NCI-H128 (cell line): ENCODE data around the gene OTX1.

Source experiments
- DNase-seq: peaks from one replicate; lab custom pipeline; 2025; ENCODE audit not compliant: unreplicated experiment; lab: John Stamatoyannopoulos, UW

OTX1 gene

DNA sequence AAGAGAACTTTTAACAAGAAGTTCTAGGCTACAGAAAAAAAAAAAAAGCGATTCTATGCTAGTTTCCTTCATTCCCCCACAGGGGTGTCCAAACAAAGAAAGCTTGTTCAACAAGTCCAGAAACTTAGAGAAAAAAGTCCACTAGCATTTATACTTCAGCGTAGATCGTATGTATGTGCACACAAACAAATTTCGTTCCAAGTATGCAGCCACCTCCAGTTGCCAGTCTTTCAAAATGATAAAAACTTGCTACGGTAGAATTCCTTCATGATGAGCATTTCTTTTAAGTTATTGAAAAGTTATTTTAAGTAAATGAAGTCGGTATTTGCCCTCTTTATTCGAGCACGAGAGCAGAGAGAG is 3.7 kb upstream of the OTX1 start:
- no peak for DNase-seq

DNA sequence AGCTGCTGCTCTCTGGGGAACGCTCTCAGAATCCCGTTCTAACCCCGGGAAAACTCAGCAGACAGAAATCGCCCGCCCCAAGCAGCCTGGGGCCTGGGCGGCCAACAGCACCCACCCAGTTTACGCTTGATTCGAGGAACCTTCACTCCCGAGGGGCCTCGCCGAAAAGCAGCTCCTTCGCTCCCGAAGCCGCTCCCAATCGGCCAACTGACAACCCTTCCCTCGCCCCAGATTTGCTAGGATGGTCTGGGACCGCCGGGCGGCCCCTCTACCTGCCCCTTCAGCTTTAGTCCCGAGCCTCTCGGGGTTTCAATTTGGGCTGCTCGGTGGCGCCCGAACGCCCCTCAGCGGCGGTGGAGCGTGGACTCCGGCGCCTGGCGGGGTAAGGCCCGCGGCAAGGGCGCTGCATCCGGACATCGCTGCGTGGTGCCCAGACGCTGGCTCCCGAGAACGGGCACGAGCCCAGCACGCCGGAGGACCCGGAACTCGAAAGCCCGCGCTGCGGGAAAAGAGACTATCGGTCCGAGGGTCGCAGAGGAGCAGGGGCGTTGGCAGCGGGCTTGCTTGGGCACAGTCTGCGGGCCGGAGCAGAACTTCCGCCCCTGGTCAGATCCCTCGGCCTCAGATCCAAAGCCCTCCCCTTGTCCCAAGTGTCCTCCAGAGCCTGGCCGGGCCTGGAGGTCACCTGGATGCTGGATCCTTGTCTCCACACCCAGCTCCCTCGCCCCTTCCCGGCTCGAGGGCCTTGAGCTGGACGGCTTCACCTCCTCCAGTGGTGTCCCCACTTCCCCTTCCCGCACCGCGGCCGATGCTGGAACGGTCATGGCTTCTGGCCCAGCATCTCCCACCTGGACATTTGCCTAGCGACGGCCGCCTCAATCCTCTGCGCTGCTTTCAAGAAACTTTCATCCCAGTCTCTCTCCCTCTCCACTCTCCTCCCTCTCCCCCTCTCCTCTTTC is 3.0 kb upstream of the OTX1 start:
- no peak for DNase-seq

DNA sequence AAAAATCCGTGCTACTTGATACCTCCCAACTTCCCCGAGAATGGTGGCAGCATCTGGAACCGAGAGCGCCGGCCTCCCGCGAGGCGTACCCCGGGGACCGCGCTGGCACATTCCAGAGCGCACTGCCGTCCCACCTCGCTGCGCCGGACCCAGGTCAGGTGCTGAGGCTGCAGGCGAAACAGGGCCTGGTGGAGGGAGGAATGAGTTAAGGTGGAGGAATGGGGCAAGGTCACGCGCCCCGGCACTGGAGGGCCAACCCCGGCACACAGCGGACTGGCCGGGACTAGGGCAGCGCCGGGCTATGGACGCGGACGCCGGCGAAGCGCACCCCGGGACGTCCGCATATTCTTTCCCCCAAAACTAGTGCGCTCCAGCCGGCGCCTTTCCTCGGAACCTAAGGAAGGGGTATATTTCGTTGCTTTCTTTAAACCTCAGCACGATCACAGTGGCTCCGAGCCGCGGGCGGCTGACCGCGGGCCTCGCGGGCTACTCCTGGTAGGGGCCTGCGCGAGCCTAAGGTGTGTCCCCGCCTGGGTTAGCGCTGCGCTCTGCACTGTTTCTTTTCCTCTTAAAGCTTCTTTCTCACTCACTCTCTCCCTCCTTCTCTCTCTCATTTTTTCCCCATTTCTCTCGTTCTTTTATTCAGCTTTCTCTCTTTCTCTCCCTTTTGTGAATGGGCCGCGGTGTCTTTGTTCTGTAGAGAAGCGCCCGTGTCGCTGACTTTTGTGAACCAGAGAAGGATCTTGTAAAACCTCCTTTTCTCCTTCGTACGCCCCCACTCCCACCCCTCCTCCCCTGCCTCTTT is 2.1 kb upstream of the OTX1 start:
- no peak for DNase-seq

DNA sequence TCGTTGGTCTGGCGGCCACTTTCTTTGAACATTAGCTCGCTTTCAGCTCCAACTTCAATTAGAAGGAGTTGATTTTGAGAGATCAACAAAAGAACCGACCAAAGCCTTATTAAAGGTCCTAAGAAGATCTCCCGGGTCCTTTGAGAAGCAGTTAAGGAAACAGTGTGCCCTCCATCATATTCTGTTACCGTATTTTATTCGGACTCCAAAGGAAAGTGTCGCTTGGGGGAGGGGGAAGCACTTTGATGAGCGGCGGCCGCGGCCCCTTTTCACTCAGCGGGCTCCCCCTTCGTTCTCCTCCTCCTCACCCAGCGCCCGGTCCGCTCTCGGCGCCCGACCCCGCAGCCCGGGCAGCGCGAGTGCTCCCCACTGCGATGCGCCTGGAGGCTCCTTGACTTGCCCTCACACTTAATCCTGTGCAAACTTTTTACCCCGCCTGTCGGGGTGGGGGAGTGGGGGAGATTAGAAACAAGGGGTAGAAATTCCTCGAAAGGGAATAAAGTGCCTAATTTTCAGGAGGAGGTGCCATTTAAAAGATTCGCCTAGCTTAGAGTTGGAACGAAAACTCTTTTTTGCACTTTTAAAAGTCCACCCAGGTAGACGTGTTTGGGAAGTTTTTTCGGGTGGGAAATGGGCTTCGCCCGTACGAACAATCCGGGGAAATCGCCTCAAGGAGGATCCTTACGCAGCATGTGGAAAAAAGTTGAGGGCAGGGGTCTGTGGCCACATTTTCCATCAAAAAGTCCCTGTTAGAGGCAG is 1.2 kb upstream of the OTX1 start:
- no peak for DNase-seq

DNA sequence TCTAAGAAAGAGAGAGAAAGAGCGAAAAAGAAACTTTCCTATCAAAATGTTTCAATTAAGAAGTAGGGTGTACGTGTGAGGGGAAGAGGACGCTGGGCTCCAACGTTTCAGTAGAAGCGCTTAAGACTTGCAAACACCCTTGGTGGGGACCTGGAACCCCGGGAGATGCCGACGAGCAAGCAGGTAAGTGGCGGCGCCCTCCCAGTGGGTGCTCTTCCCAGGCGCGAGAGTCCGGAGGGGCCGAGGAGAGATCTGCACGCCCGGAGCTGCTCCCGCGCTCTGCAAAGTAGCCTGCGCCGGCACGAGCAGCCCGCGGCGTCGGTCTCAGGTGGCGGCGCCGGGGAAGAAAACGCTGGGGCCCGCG is 678 bp upstream of the OTX1 start:
- DNase-seq: no peak

DNA sequence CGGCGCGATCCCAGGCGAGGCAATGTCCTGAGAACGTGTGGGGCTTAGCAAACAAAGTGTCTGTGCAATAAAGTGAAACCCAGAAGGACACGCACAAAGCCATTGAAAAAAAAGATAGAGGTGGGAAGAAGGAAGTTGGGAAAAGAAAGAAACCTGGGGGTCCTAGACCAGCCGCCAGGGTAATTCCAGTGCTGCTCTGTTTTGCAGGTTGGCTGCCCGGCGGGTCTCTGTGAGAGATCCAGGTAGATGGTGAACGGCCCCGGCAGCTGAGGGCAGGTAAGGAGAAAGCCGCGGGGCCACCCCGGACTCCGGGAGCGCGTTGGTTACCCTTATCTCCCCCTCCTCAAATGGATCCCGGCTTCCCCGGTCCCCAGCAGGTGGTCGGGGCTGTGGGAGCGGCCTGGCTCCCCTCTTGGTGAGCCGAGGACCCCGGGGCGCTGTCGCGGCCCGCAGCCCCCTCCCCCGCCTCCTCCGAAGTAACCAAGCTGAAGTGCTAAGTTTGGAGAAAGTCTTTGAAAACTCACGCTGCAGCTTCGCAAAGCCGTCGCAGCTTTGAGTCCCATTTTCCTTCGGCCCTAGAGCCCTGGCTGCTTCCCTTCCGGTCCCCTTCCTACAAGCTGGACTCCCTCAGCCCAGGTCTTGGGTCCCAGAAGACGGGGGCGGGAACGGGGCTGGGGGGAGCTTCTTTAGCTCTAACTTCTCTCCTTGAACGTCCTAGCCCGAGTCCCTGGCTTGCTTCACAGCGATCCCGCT is 588 bp downstream of the OTX1 start:
- DNase-seq: no peak

DNA sequence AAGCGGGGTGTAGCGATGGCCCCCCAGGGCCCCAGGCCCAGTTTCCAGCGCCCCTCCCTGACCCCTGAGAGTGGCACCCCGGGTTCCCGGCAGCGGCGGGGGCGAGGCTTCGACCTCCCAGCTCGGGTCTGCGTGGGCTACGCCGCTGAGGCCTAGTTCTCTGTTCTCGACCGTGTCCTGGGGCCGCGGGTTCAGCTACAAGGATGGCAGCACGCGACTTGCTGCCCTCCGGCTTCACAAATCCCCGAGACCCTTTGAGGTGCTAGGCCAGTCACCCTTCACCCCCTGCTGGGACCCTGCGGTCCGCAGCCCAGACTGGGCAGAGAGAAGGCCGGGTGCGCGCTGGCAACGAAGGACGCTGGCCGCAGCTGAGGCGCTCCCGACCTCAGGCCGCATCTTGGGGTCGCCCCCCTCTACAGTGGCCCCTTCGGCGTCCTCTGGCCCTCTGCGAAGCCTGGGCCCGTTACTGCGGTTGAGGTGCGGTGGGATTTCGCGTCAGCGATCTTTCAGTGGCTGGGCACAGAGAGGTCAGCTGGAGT is 1.2 kb downstream of the OTX1 start:
- no peak for DNase-seq

DNA sequence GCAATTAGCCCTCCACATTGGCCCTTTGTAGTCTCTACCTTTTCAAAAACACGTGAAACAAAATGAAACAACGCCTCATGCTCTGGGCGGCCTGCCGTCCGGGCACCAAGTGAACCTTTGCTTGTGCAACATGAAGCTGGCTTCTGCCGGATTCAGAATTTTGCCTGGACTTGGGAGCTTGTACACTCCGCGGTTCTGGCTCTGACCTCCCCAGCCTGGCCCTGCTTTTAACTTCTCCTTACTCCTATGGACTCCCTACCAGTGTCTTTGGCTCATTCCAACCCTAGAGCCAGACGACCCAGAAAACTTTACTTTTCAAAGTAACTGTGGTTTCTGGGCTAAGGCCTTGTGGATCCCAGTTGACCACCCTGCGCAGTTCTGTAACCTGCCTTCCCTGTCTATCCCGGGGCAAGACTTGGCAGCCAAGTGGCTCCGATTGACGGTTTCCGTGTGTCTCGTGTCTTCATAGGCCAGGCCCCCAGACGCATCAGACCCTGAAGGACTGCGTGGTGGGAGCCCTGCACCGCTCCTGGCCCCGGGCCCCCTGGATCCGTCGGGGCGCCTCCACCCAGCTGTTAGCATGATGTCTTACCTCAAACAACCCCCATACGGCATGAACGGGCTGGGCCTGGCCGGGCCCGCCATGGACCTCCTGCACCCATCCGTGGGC is 1.9 kb downstream of the OTX1 start:
- no peak for DNase-seq

DNA sequence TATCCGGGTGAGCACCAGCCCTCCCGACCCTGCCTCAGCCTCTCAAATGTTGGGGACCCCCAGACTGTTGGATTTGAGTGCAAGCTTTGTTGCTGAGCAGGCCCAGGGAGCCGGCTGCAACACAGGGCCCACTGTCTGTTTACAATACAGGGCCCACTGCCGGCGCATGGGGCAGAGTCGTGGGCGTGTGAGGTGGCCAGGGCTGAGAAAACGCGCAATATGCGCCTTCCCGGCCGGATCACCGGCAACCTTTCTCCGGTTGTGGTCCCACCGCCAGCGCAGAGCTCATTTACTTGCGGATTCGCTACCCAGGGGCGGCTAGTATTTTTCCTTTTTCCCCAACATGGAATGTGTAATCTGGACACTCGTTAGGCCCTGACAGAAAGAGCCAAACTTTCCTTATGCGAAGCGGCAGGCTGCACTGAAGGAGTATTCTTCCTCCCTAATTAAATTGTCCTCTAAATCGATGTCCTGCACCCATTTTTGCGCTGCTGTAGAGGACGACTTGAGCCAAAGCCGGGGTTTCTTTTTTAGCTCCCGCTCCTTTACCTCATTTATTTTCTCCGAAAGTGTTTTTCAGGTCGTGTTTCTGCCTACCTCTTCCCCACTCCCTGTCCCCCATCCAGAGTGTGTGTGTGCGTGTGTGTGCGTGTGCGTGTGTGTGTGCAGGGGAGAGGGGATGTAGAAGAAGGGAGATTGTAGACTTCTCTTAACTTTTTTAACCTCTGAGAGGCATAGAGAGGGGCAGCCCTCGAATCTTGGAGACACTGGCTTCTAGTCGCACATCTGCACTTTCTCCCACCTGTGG is 2.7 kb downstream of the OTX1 start:
- no peak for DNase-seq

DNA sequence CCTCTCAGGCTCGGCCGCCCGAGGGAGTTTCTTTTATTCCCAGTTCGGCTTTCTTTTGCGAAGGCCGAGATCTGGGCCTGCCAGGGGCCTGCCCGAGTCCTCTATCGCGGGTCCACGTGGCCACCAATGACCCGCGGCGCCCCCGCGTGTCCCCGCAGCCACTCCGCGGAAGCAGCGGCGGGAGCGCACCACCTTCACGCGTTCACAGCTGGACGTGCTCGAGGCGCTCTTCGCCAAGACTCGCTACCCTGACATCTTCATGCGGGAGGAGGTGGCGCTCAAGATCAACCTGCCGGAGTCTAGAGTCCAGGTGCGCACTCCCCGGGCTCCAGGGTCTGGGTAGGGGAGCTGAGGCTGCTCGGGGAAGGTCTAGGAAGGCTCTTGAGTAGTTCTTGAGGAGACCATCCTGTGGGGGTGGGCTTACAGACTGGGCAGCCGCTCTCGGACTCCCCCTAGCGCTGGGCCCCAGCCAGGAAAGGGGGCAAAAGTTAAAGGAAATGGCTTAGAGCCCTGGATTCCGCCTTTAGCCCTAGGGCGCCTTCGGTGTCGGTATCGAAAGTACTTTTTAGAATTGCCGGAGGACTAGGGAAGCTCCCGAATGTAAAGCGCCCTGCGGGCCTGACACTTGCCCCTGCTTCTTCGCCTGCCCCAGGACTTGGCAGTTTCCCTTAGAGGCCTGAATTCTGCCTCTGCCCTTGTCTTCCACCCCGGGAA is 3.4 kb downstream of the OTX1 start:
- DNase-seq: no peak

DNA sequence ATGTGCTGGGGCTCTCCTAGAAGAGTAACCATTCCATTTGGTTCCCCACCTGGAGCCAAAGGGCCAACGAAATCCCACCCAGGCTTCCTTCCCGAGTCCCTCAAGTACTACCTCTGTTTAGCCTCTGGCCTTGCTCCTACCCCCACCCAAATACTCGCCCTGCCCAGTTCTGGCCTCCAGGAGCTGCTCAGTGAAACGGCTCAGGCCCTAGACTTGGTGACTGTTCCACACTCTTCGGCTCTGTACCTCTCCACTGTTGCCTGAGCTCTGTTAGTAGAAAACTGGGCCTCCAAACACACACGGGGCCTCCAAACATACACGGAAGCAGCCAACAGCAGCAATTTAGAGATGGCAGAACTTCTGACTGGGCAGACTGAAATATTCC is 4.2 kb downstream of the OTX1 start:
- no peak for DNase-seq

DNA sequence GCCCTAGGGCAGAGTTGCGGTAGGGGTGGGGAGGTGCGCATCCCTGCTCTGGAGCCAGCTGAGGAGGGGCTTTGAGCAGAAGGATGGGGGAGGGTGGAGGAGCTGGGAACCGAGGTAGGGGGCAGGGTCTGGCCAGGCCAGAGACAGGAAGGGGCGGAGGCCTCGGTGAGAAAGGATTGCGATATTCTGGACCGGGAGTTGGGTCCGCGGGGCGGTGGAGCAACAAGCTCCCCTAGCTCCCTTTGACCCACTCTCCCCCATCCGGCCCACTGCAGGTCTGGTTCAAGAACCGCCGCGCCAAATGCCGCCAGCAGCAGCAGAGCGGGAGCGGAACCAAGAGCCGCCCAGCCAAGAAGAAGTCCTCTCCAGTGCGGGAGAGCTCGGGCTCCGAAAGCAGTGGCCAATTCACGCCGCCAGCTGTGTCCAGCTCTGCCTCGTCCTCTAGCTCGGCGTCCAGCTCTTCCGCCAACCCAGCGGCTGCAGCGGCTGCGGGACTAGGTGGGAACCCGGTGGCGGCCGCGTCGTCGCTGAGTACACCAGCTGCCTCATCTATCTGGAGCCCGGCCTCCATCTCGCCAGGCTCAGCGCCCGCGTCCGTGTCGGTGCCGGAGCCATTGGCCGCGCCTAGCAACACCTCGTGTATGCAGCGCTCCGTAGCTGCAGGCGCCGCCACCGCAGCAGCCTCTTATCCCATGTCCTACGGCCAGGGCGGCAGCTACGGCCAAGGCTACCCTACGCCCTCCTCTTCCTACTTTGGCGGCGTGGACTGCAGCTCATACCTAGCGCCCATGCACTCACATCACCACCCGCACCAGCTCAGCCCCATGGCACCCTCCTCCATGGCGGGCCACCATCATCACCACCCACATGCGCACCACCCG is 4.8 kb downstream of the OTX1 start:
- no peak for DNase-seq

DNA sequence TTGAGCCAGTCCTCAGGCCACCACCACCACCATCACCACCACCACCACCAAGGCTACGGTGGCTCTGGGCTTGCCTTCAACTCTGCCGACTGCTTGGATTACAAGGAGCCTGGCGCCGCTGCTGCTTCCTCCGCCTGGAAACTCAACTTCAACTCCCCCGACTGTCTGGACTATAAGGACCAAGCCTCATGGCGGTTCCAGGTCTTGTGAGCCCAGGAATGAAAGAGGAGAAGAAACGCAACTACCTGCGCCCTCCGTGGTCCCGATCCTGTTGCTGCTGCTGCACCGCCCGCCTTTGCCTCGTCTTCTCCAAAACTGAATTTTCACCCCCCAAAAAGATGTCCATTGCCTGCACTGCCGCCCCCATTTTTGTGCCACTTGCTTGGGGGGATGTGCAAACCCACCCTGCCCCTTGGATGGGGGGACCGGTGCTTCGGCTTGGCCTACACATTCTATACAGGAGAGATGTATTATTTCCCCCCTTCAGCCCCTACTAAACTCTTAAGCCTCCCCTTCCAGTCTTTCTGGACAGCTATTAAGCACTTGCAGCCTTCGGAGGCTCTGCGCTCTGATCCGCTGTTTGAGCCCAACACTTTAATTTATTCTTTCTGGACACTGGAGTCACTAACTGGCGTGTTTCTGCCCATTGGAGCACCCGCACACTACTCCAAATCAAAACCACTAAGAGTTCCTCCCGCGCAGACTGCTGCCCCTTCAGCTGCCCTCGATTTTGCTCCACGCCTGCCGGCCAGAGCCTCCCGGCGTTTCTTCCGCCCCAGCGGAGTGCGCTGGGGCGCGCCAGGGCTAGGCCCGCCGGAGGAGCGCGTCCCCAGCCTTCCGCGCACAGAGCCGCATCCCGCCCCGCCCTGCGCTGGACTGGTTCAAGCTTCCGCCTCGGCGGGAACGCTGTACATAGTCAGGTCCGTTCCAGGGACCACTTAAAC is 5.7 kb downstream of the OTX1 start:
- DNase-seq: no peak

DNA sequence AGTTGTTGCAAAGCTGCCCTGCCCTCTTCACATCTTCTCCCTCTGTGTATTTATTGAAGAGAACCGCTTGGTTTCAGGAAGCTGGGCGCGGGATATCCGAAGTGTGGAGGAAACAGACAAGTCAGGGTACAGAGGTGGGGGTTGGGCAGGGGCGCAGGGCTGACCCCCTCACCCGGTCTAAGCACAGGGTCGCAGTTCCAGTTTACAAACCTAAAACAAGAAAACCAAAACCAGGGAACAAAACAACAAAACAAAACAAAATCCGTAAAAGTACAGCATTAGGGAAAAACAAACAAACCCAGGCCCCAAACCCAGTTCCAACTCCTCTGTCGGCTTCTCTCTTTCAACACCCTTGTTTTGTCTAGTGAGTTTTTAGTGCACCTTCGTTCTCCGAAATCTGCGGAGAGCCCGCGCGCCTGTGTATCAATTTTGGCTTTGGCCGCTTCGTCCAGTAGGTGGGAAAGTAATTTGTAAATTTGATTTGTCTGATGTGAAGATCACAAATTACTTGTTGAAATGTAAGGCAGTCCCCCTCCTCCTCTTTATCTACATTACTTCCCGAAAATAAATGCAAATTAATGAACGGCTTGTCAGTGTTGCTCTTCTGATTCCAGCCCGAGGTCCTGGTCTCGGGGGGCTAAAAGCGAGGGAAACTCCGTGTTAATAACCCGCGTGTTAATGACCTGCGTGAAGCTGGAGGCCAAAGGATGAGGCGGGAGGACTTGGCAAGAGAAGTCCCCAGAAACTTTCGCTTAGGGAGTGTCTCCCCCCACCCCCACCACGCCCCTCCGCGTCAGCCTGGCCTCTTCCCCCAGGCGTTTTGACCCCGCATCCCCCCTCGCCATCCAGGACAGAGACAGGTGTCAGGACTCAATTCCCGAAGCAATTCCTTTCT is 6.9 kb downstream of the OTX1 start:
- no peak for DNase-seq

DNA sequence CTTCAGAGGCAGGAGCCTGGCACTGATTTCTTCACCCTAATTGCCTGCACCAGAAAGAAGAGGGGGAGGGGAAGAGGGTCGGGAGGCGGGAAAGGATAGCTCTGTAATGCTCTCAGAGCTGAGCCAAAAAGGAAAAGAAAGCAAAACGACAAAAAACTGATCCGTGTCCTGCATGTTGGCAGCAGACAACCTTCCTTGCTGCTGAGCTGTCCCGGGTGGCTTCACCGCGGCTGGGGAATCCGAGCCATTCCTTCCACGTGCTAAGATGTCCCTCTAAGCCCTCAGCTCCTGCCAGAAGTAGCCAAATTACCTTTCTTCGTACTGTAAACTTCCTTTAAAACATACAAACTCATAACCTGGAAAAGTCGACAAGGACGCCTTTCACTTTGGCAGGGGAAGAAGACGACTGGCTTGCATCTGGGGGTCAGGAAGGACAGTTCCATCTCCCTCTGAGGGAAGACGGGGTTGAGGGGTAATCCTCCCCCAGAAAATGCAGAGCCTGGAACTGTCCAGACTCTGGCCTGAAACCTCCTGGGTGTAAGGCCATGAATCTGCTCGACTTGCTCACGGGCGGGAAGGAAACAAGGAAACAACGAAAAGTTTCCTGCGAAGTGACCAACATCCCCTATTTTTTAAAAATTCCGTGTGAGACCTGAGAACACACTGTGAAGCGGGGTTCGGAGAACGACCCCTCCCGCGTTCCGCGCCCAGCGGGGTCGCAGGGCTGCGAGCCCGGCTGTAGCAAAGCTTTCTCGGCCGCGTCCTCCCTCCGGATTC is 7.7 kb downstream of the OTX1 start:
- no peak for DNase-seq
